DOHH2 (cell line): Measurements from ENCODE around the gene HUWE1.
"Not testable (repeated sequence)": the region's sequence is repeated elsewhere in the genome, so short reads cannot be mapped to it uniquely, and the experiment has no call there.

Source experiments
- H3F3A ChIP-seq: fragments of 200-600 bp; sonication (generic), shearing (Covaris generic); 2 replicates; pipeline ENCODE4 v1.6.0; 2016; ENCODE audit warnings: antibody characterized with exemption, mild to moderate bottlenecking; ENCODE audit not compliant: control insufficient read depth, insufficient read depth
- H3K27ac ChIP-seq: fragments of 200-600 bp; sonication (generic); 2 replicates; pipeline ENCODE4 v1.5.1; 2014; ENCODE audit warnings: low read depth, mild to moderate bottlenecking, low read length, moderate library complexity
- H3K27me3 ChIP-seq: fragments of 200-600 bp; sonication (generic); 2 replicates; pipeline ENCODE4 v1.6.1; 2014; ENCODE audit warnings: mild to moderate bottlenecking, low read length, mixed read lengths; ENCODE audit not compliant: control insufficient read depth
- H3K36me3 ChIP-seq: fragments of 200-600 bp; sonication (generic); 2 replicates; pipeline ENCODE4 v1.6.1; 2014; ENCODE audit warnings: mild to moderate bottlenecking, low read length, moderate library complexity, mixed read lengths; ENCODE audit not compliant: control insufficient read depth
- H3K4me1 ChIP-seq: fragments of 200-600 bp; sonication (generic); 2 replicates; pipeline ENCODE4 v1.6.1; 2014; ENCODE audit warnings: mild to moderate bottlenecking, low read length, mixed read lengths; ENCODE audit not compliant: control insufficient read depth
- H3K4me2 ChIP-seq: fragments of 200-600 bp; sonication (generic); 2 replicates; pipeline ENCODE4 v1.6.0; 2014; ENCODE audit warnings: mild to moderate bottlenecking, low read length, moderate library complexity
- H3K4me3 ChIP-seq: fragments of 200-600 bp; sonication (generic); 2 replicates; pipeline ENCODE4 v1.5.1; 2014; ENCODE audit warnings: mild to moderate bottlenecking, low read length, mixed read lengths
- H3K79me2 ChIP-seq: fragments of 200-600 bp; sonication (generic); 2 replicates; pipeline ENCODE4 v1.6.1; 2014; ENCODE audit warnings: mild to moderate bottlenecking, low read length, mixed read lengths; ENCODE audit not compliant: control insufficient read depth
- H3K9me2 ChIP-seq: fragments of 200-600 bp; sonication (generic); replicated peaks from 2 replicates; pipeline ENCODE4 v1.6.1; 2014; ENCODE audit warnings: mild to moderate bottlenecking, low read length, mixed read lengths; ENCODE audit not compliant: control insufficient read depth
- H3K9me3 ChIP-seq: fragments of 200-600 bp; sonication (generic); 2 replicates; pipeline ENCODE4 v1.6.1; 2014; ENCODE audit warnings: antibody characterized with exemption, low read length, mixed read lengths; ENCODE audit not compliant: control insufficient read depth, insufficient read depth
- H4K20me1 ChIP-seq: fragments of 200-600 bp; sonication (generic); 2 replicates; pipeline ENCODE4 v1.6.0; 2014; ENCODE audit warnings: low read depth, mild to moderate bottlenecking, antibody characterized with exemption, low read length, moderate library complexity; ENCODE audit not compliant: control insufficient read depth, insufficient read depth
- EZH2phosphoT487 ChIP-seq: fragments of 200-600 bp; sonication (generic); IDR thresholded peaks from 2 replicates; pipeline ENCODE4 v1.6.1; 2017; ENCODE audit warnings: borderline replicate concordance, mild to moderate bottlenecking, antibody characterized with exemption, low read length, moderate library complexity, mixed read lengths
- TF ChIP-seq, protein P1 (sequence below): fragments of 200-600 bp; sonication (generic); IDR thresholded peaks from one replicate; pipeline ENCODE4 v1.5.1; 2014; ENCODE audit warnings: antibody characterized with exemption, mild to moderate bottlenecking, low read depth, low read length; ENCODE audit not compliant: poor library complexity, severe bottlenecking

The HUWE1 gene

DNA sequence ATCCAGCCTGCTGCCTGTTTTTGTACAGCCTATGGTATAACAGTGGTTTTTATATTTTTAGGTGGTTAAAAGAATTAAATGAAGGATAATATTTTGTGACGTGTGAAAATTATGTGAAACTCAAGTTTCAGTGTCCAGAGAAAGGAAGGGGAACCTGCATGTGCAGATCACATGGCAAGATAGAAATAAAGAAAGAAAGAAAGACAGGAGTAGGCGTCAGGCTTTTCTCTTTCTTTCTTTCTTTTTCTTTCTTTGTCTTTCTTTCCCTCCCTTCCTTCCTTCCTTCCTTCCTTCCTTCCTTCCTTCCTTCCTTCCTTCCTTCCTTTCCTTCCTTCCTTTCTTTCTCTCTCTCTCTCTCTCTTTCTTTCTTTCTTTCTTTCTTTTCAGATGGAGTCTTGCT is 42.0 kb upstream of the HUWE1 start:
- TF ChIP-seq EZH2phosphoT487, result no peak
- TF ChIP-seq, protein P1, sequence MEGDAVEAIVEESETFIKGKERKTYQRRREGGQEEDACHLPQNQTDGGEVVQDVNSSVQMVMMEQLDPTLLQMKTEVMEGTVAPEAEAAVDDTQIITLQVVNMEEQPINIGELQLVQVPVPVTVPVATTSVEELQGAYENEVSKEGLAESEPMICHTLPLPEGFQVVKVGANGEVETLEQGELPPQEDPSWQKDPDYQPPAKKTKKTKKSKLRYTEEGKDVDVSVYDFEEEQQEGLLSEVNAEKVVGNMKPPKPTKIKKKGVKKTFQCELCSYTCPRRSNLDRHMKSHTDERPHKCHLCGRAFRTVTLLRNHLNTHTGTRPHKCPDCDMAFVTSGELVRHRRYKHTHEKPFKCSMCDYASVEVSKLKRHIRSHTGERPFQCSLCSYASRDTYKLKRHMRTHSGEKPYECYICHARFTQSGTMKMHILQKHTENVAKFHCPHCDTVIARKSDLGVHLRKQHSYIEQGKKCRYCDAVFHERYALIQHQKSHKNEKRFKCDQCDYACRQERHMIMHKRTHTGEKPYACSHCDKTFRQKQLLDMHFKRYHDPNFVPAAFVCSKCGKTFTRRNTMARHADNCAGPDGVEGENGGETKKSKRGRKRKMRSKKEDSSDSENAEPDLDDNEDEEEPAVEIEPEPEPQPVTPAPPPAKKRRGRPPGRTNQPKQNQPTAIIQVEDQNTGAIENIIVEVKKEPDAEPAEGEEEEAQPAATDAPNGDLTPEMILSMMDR, result no peak
- Histone ChIP-seq H3K4me3 (no peak overlapping the region), H3K9me3 (no peaks in the 10 kb centered on the region), H3K27ac (no peak overlapping the region), H3F3A (no peaks in the 10 kb centered on the region), H3K9me2 (no peaks in the 10 kb centered on the region), H3K27me3 (no peaks in the 10 kb centered on the region), H3K4me1 (peaks cover 13% of the 10 kb centered on the region), H3K79me2 (no peaks in the 10 kb centered on the region), H3K36me3 (no peaks in the 10 kb centered on the region), H3K4me2 (no peak overlapping the region), H4K20me1 (no peaks in the 10 kb centered on the region)

DNA sequence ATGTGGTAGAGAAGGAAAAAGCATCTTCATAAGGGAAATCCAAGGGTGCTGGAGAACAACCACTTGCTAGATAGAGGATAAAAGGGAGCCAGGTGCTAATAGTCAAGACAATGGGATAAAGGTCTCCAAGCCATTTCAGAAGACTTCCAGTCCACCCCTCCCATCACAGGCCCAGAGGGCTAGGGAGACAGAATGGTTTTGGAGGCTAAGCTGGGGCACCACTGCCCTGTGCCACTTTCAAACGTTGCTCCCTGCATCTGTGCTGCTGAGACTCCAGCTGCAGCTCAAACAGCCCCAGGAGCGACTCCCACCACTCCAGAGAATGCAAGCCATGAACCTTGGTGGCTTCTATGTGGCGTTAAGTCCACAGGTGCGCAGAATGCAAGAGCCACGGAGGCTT is 38.4 kb upstream of the HUWE1 start:
- no peak overlapping the region for H3K4me3 ChIP-seq
- no peaks in the 10 kb centered on the region for H3K27me3 ChIP-seq
- H3K36me3 ChIP-seq, result no peaks in the 10 kb centered on the region
- no peak overlapping the region for H3K27ac ChIP-seq
- no peaks in the 10 kb centered on the region for H3K9me2 ChIP-seq
- H3K4me2 ChIP-seq, result no peak overlapping the region
- no peak for TF ChIP-seq EZH2phosphoT487
- TF ChIP-seq, protein P1, result no peak
- no peaks in the 10 kb centered on the region for H4K20me1 ChIP-seq
- no peaks in the 10 kb centered on the region for H3K79me2 ChIP-seq
- H3K4me1 ChIP-seq, result no peaks in the 10 kb centered on the region
- no peaks in the 10 kb centered on the region for H3K9me3 ChIP-seq
- no peaks in the 10 kb centered on the region for H3F3A ChIP-seq

DNA sequence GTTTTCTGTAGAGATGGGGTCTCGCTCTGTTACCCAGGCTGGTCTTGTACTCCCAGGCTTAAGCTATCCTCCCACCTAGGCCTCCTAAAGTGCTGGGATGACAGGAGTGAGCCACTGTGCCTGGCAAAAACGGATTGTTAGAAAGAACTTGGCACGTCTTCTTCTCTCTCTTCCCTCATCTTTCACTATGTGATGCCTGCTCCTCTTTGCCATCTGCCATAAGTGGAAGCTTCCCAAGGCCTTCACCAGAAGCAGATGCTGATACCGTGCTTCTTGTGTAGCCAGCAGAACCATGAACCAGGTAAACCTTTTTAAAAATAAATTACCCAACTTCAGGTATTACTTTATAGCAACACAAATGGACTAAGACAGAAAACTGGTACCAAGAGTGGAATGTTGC is 36.9 kb upstream of the HUWE1 start:
- Histone ChIP-seq H3K79me2 (no peaks in the 10 kb centered on the region), H3K4me2 (no peak overlapping the region), H3K9me2 (no peaks in the 10 kb centered on the region), H3K9me3 (no peaks in the 10 kb centered on the region), H3F3A (no peaks in the 10 kb centered on the region), H3K36me3 (no peaks in the 10 kb centered on the region), H4K20me1 (no peaks in the 10 kb centered on the region), H3K4me1 (0 out of 2 replicates have a peak, but pooled peaks cover under 1% of the 10 kb centered on the region), H3K27me3 (no peaks in the 10 kb centered on the region), H3K27ac (no peak overlapping the region), H3K4me3 (no peak overlapping the region)
- TF ChIP-seq, protein P1, result no peak
- no peak for TF ChIP-seq EZH2phosphoT487

DNA sequence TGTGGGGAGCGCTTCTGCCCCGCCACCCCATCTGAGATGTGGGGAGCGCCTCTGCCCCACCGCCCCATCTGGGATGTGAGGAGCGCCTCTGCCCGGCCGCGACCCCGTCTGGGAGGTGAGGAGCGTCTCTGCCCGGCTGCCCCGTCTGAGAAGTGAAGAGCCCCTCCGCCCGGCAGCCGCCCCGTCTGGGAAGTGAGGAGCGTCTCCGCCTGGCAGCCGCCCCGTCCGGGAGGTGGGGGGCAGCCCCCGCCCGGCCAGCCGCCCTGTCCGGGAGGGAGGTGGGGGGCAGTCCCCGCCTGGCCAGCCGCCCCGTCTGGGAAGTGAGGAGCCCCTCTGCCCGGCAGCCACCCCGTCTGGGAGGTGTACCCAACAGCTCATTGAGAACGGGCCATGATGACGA is 35.1 kb upstream of the HUWE1 start:
- H3K4me3 ChIP-seq, H3K9me2 ChIP-seq: not testable (repeated sequence)

DNA sequence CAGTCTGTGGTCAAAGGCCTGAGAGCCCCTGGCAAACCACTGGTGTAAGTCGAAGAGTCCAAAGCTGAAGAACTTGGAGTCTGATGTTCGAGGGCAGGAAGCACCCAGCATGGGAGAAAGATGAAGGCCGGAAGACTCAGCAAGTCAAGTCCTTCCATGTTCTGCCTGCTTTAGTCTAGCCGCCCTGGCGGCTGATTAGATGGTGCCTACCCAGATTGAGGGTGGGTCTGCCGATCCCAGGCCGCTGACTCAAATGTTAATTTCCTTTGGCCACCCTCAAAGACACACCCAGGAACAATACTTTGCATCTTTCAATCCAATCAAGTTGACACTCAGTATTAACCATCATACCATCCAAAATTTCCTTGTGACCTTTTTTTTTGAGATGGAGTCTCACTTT is 33.1 kb upstream of the HUWE1 start:
- H3K4me1 ChIP-seq, result peaks cover 32% of the 10 kb centered on the region
- not testable (repeated sequence) for H3F3A ChIP-seq, H3K4me3 ChIP-seq

More for the DNA sequence above, 35.1 kb upstream of the HUWE1 start:
- H3K4me2 ChIP-seq, H4K20me1 ChIP-seq, H3K9me3 ChIP-seq, H3F3A ChIP-seq, H3K79me2 ChIP-seq, H3K36me3 ChIP-seq, H3K27ac ChIP-seq, H3K27me3 ChIP-seq: not testable (repeated sequence)
- peaks cover 13% of the 10 kb centered on the region for H3K4me1 ChIP-seq

More for the DNA sequence above, 33.1 kb upstream of the HUWE1 start:
- H3K36me3 ChIP-seq, H3K9me2 ChIP-seq, H3K27me3 ChIP-seq, H3K27ac ChIP-seq, H3K79me2 ChIP-seq, H4K20me1 ChIP-seq, H3K9me3 ChIP-seq, H3K4me2 ChIP-seq: not testable (repeated sequence)
